Endothelial cell of umbilical vein (primary cell): ENCODE data around the gene MAML3. TPM values are rescaled to one million over a fixed set of nuclear protein-coding genes. Genes with fewer than 3 reads are reported as not detected.
A peak's percentile ranks its signal among the peaks of the same experiment; 100 is the strongest.

Experiments
- BruUV-seq: library from RNA; stranded (reverse); fragments of 400-500 nt; replicated peaks from 2 replicates; lab custom pipeline; 2021; lab: Mats Ljungman, UMichigan
- CTCF ChIA-PET: fragments of 300-600, 350-600 bp; sonication (Branson Sonifier 250); formaldehyde crosslinking; loops from one replicate; lab custom pipeline; 2021; ENCODE audit warnings: antibody characterized with exemption, inconsistent platforms; lab: Charles Lee
- POLR2A ChIA-PET: fragments of 300-600, 350-600 bp; sonication (Branson Sonifier 250); formaldehyde crosslinking; loops from one replicate; lab custom pipeline; 2021; ENCODE audit warnings: antibody characterized with exemption, inconsistent platforms; lab: Charles Lee
- DNase-seq: peaks from one replicate; pipeline ENCODE4 v3.0.0-alpha.2; 2011; ENCODE audit warnings: low read depth, low spot score
- FAIRE-seq: peaks from 2 replicates; lab custom pipeline; 2011; peaks lifted over from hg19 to GRCh38; lab: Jason Lieb, UNC
- H2AFZ ChIP-seq: 2 replicates; pipeline ENCODE4 v1.6.0; 2012; ENCODE audit warnings: low read depth, low read length, control low read depth, inconsistent platforms
- H3K27ac ChIP-seq: 2 replicates; pipeline ENCODE4 v1.5.1; 2011; ENCODE audit warnings: low read depth, mild to moderate bottlenecking, control low read depth, low read length, moderate library complexity; ENCODE audit not compliant: insufficient read depth
- H3K27me3 ChIP-seq, 2 experiments: 2 replicates each; pipeline versions ENCODE4 v1.6.0 to v1.6.1; 2011; ENCODE audit warnings: low read length in 2 of 2, mixed read lengths in 1 of 2; ENCODE audit not compliant: control insufficient read depth in 2 of 2, insufficient read depth in 2 of 2
- H3K36me3 ChIP-seq, 2 experiments: 2 replicates in 1 of 2; 3 replicates in 1 of 2; pipeline ENCODE4 v1.5.1; 2011; ENCODE audit warnings: low read length in 2 of 2, mild to moderate bottlenecking in 1 of 2, moderate library complexity in 1 of 2; ENCODE audit not compliant: control insufficient read depth in 2 of 2, insufficient read depth in 2 of 2; ENCODE audit errors: extremely low read depth in 1 of 2
- H3K4me1 ChIP-seq: 3 replicates; pipeline ENCODE4 v1.5.1; 2011; ENCODE audit warnings: mild to moderate bottlenecking, low read length; ENCODE audit not compliant: control insufficient read depth, insufficient read depth; ENCODE audit errors: extremely low read depth
- H3K4me2 ChIP-seq: 2 replicates; pipeline ENCODE4 v1.6.1; 2011; ENCODE audit warnings: low read length, control low read depth, mixed read lengths; ENCODE audit not compliant: insufficient read depth
- H3K4me3 ChIP-seq, 3 experiments: fragments of 200-600 bp in 1 of 3; sonication (generic), shearing (Covaris generic) in 1 of 3; replicated peaks in 1 of 3; 2 replicates each; pipeline ENCODE4 v1.5.1; 2011 to 2016; ENCODE audit warnings: control low read depth in 3 of 3, low read length in 3 of 3, mild to moderate bottlenecking in 2 of 3, inconsistent platforms in 1 of 3, low read depth in 1 of 3, moderate library complexity in 1 of 3; ENCODE audit not compliant: insufficient read depth in 1 of 3
- H3K79me2 ChIP-seq: 2 replicates; pipeline ENCODE4 v1.6.0; 2012; ENCODE audit warnings: low read length, inconsistent platforms; ENCODE audit not compliant: control insufficient read depth, insufficient read depth
- H3K9ac ChIP-seq: replicated peaks from 2 replicates; pipeline ENCODE3; 2011; ENCODE audit warnings: low read length, control low read depth; ENCODE audit not compliant: insufficient read depth; ENCODE audit errors: extremely low read depth
- H3K9me1 ChIP-seq: replicated peaks from 3 replicates; pipeline ENCODE4 v1.6.0; 2011; ENCODE audit warnings: mild to moderate bottlenecking, low read length; ENCODE audit not compliant: control insufficient read depth, insufficient read depth; ENCODE audit errors: extremely low read depth
- H3K9me3 ChIP-seq: replicated peaks from 2 replicates; pipeline ENCODE4 v1.5.1; 2012; ENCODE audit warnings: low read length, inconsistent platforms; ENCODE audit not compliant: control insufficient read depth, insufficient read depth
- H4K20me1 ChIP-seq: replicated peaks from 2 replicates; pipeline ENCODE3; 2011; ENCODE audit warnings: mild to moderate bottlenecking, low read length; ENCODE audit not compliant: control insufficient read depth, insufficient read depth; ENCODE audit errors: extremely low read depth
- CTCF ChIP-seq, 2 donors: IDR thresholded peaks; 1 replicate in 1 of 2; 2 replicates in 1 of 2; pipeline ENCODE4 v1.5.1; 2011; ENCODE audit warnings: low read length in 2 of 2, mild to moderate bottlenecking in 2 of 2, moderate library complexity in 2 of 2, control low read depth in 1 of 2, inconsistent platforms in 1 of 2, low read depth in 1 of 2; ENCODE audit not compliant: insufficient read depth in 1 of 2; ENCODE audit errors: extremely low read depth in 1 of 2
- EZH2 ChIP-seq: IDR thresholded peaks from 2 replicates; pipeline ENCODE4 v1.6.1; 2012; ENCODE audit warnings: borderline replicate concordance, low read depth, mild to moderate bottlenecking, moderate library complexity, low read length, inconsistent platforms; ENCODE audit not compliant: severe bottlenecking
- FOS ChIP-seq: IDR thresholded peaks from 2 replicates; pipeline ENCODE4 v1.6.1; 2011; ENCODE audit warnings: mild to moderate bottlenecking, low read length, moderate library complexity, borderline replicate concordance; ENCODE audit not compliant: insufficient read depth
- GATA2 ChIP-seq: IDR thresholded peaks from 2 replicates; pipeline ENCODE4 v1.7.0; 2011; ENCODE audit warnings: low read depth, mild to moderate bottlenecking, moderate library complexity, mixed read lengths, low read length; ENCODE audit not compliant: insufficient read length, insufficient read depth
- JUN ChIP-seq: IDR thresholded peaks from 2 replicates; pipeline ENCODE4 v1.6.1; 2011; ENCODE audit warnings: borderline replicate concordance, low read depth; ENCODE audit not compliant: insufficient read length, insufficient read depth
- MAX ChIP-seq: IDR thresholded peaks from 2 replicates; pipeline ENCODE4 v1.6.1; 2011; ENCODE audit not compliant: insufficient read depth, insufficient read length
- MYC ChIP-seq: IDR thresholded peaks from one replicate; pipeline ENCODE4 v1.6.1; 2011; ENCODE audit warnings: mild to moderate bottlenecking, low read depth, low read length
- POLR2A ChIP-seq: IDR thresholded peaks from 2 replicates; pipeline ENCODE4 v1.6.1; 2012; ENCODE audit warnings: low read depth, mild to moderate bottlenecking, control low read depth, low read length
- POLR2AphosphoS5 ChIP-seq: IDR thresholded peaks from 2 replicates; pipeline ENCODE4 v1.6.1; 2012; ENCODE audit warnings: low read depth, mild to moderate bottlenecking, control low read depth, low read length, moderate library complexity; ENCODE audit not compliant: insufficient read depth
- dilution Hi-C: fragments of 300-500 bp; cut with MboI; formaldehyde crosslinking; loops from one replicate; pipeline ENCODE4 v1.15.0; 2019; ENCODE audit warnings: low sequenced_read_pairs; ENCODE audit not compliant: extremely low pct_ligation_motif_present
- intact Hi-C: fragments of 100-400 bp; cut with micrococcal nuclease; formaldehyde crosslinking; loops from one replicate; pipeline ENCODE4 v1.10.0; 2022
- polyA plus RNA-seq, 4 experiments: library from polyadenylated mRNA; depleted of rRNA in 3 of 4; stranded (reverse) in 3 of 4; unstranded in 1 of 4; fragments of >200 nt; gene quantifications; 2 replicates each; pipeline versions ENCODE4 v1.2.1 to v1.2.3, GENCODE V29; 2011 to 2012; ENCODE audit warnings: missing spikeins in 1 of 4
- total RNA-seq: library from RNA; stranded (reverse); gene quantifications from 2 replicates; pipeline ENCODE4 v1.2.3, GENCODE V29; 2021

Gene MAML3
- total and polyA plus RNA-seq, 2 donors (not counting 3 experiments of a cell fraction or from before 2014, with no cell fraction given), result 14.0 to 20.3 TPM

- Histone ChIP-seq H3K9ac (peak overlapping the region; percentile 99), H3K79me2 (peaks cover 34% of the 10 kb centered on the region), H3K4me3 (peak overlapping the region; percentile 61 to 91 (median 64)), H3K9me1 (no peaks in the 10 kb centered on the region), H3K4me2 (peak overlapping the region; percentile 95), H4K20me1 (no peaks in the 10 kb centered on the region), H3K27me3 (no peaks in the 10 kb centered on the region), H3K4me1 (peaks cover 10% of the 10 kb centered on the region), H2AFZ (peak overlapping the region; percentile 52), H3K27ac (peak overlapping the region; percentile 99), H3K9me3 (no peaks in the 10 kb centered on the region), H3K36me3 (no peaks in the 10 kb centered on the region)
- ChIA-PET POLR2A (interaction anchor here (0.7 to 1.4 kb wide), 8 partner anchors 15 to 413 kb away, joined by 3 to 5 read pairs (median 4); no protein-coding TSS in a partner anchor), CTCF (interaction anchor here (0.6 to 5.1 kb wide), 14 partner anchors 10 to 421 kb away, joined by 3 to 65 read pairs (median 6); no protein-coding TSS in a partner anchor)
- FAIRE-seq (peak; percentile 15), DNase-seq (no peak)
- dilution Hi-C loops, result no loop called here
- intact Hi-C loops, result loop anchor here (5.0 kb wide), 1 partner anchor 219 kb away; the partner anchor contains the start of gene SCOC
- no peak for TF ChIP-seq JUN
- no peak for TF ChIP-seq POLR2AphosphoS5
- no peak for TF ChIP-seq CTCF (IDR thresholded peaks at IDR 0.05; ENCODE audit: extremely low read depth in 1 of 2, insufficient read depth in 1 of 2, low read depth in 1 of 2, low read length in 2 of 2)
- no peak for TF ChIP-seq MYC
- TF ChIP-seq GATA2, result no peak
- no peak for TF ChIP-seq MAX
- TF ChIP-seq FOS, result no peak
- TF ChIP-seq EZH2, result no peak
- TF ChIP-seq POLR2A, result no peak
- BruUV-seq, result no TSS peak
Observed at GRCh38 chr4:140153419-140153717, 616 bp downstream of the MAML3 start.
